A549 (cell line): Measurements from ENCODE around the gene TFEB. TPM values are rescaled to one million over a fixed set of nuclear protein-coding genes. Genes with fewer than 3 reads are reported as not detected.

Experiments
- ATAC-seq, 2 experiments: fragments of 200-7000 bp in 1 of 2; fragments of >200 bp in 1 of 2; cut with Nextera tagmentation in 1 of 2; cut with Tn5 transposase in 1 of 2; 3 replicates each; pipeline versions ENCODE4 v1.8.0 to v1.9.1; 2018 to 2020; ENCODE audit warnings: mild to moderate bottlenecking in 1 of 2, moderate library complexity in 1 of 2
- CTCF ChIA-PET: fragments of 300-600 bp; sonication (Branson Sonifier 250); formaldehyde crosslinking; extraction: SDS; loops from one replicate; lab custom pipeline; 2021; ENCODE audit warnings: antibody characterized with exemption, inconsistent platforms; lab: Yijun Ruan, JAX
- POLR2A ChIA-PET: fragments of 350-600 bp; formaldehyde crosslinking; extraction: SDS; loops from one replicate; lab custom pipeline; 2021; ENCODE audit warnings: antibody characterized with exemption, inconsistent platforms; lab: Yijun Ruan, JAX
- DNase-seq, 2 experiments: peaks; one replicate each; pipeline versions ENCODE4 v3.0.0 to v3.0.0-alpha.2; 2011 to 2016; ENCODE audit warnings: low read depth in 1 of 2, low spot score in 1 of 2
- FAIRE-seq: peaks from 2 replicates; lab custom pipeline; 2011; peaks lifted over from hg19 to GRCh38; lab: Jason Lieb, UNC
- H3K27ac ChIP-seq, 2 experiments: fragments of >200 bp; sonication (Bioruptor Twin); formaldehyde crosslinking; 3 replicates each; pipeline ENCODE4 v1.5.1; 2016 to 2017
- H3K4me1 ChIP-seq: fragments of >200 bp; sonication (Bioruptor Twin); formaldehyde crosslinking; 3 replicates; pipeline ENCODE4 v1.6.1; 2016
- H3K4me2 ChIP-seq: fragments of >200 bp; sonication (Bioruptor Twin); formaldehyde crosslinking; 3 replicates; pipeline ENCODE4 v1.6.1; 2016
- H3K4me3 ChIP-seq: fragments of >200 bp; sonication (Bioruptor Twin); formaldehyde crosslinking; 3 replicates; pipeline ENCODE4 v1.5.1; 2016
- H3K9me3 ChIP-seq: fragments of >200 bp; sonication (Bioruptor Twin); formaldehyde crosslinking; 3 replicates; pipeline ENCODE4 v1.6.1; 2016
- CBX2 ChIP-seq: fragments of 200-600 bp; sonication (generic); IDR thresholded peaks from 2 replicates; pipeline ENCODE4 v1.6.1; 2016; ENCODE audit warnings: low read depth, mild to moderate bottlenecking, borderline replicate concordance
- CEBPB ChIP-seq, 2 experiments: fragments of >200 bp in 1 of 2; sonication (Bioruptor Twin) in 1 of 2; formaldehyde crosslinking in 1 of 2; IDR thresholded peaks; 2 replicates each; pipeline ENCODE4 v1.6.1; 2012 to 2016
- CHD4 ChIP-seq: fragments of 200-600 bp; sonication (generic); IDR thresholded peaks from 2 replicates; pipeline ENCODE4 v1.6.1; 2016; ENCODE audit warnings: antibody characterized with exemption, mild to moderate bottlenecking, borderline replicate concordance
- ESRRA ChIP-seq: fragments of 150-350 bp; IDR thresholded peaks from 2 replicates; pipeline ENCODE4 v1.6.1; 2014; ENCODE audit warnings: mild to moderate bottlenecking, low read length, borderline replicate concordance
- HDAC2 ChIP-seq: fragments of 200-600 bp; sonication (generic); IDR thresholded peaks from 2 replicates; pipeline ENCODE4 v1.6.1; 2016
- HOXA7 ChIP-seq: fragments of 250-450 bp; sonication (Bioruptor Pico); IDR thresholded peaks from 2 replicates; pipeline ENCODE4 v1.5.0; 2020; ENCODE audit warnings: mild to moderate bottlenecking, moderate library complexity
- HOXB5 ChIP-seq: fragments of 250-450 bp; sonication (Bioruptor Pico); IDR thresholded peaks from 2 replicates; pipeline ENCODE4 v1.5.0; 2020; ENCODE audit warnings: mild to moderate bottlenecking, moderate library complexity
- JUNB ChIP-seq: fragments of >200 bp; sonication (Bioruptor Twin); formaldehyde crosslinking; IDR thresholded peaks from 2 replicates; pipeline ENCODE4 v1.6.1; 2016
- KDM5A ChIP-seq: fragments of 200-600 bp; sonication (generic); IDR thresholded peaks from 2 replicates; pipeline ENCODE4 v1.6.1; 2016; ENCODE audit warnings: antibody characterized with exemption, mild to moderate bottlenecking
- MAFK ChIP-seq: fragments of 450-650 bp; IDR thresholded peaks from 2 replicates; pipeline ENCODE4 v1.6.1; 2014; ENCODE audit not compliant: partially characterized antibody
- MYC ChIP-seq: IDR thresholded peaks from 2 replicates; pipeline ENCODE4 v1.6.1; 2012; ENCODE audit warnings: mild to moderate bottlenecking, inconsistent platforms, low read length, improper control_type of control experiment, borderline replicate concordance
- NFE2L2 ChIP-seq: fragments of 150-350 bp; conservative IDR thresholded peaks from 2 replicates; pipeline ENCODE4 v1.6.1; 2014; ENCODE audit warnings: low read length
- NR3C1 ChIP-seq: fragments of >200 bp; sonication (Bioruptor Twin); formaldehyde crosslinking; IDR thresholded peaks from 3 replicates; pipeline ENCODE4 v1.6.1; 2017
- PHF8 ChIP-seq: fragments of 200-600 bp; sonication (generic); IDR thresholded peaks from 2 replicates; pipeline ENCODE4 v1.6.1; 2016; ENCODE audit warnings: low read depth, mild to moderate bottlenecking, antibody characterized with exemption, moderate library complexity, borderline replicate concordance
- RARB ChIP-seq: fragments of 250-450 bp; sonication (Bioruptor Pico); IDR thresholded peaks from 2 replicates; pipeline ENCODE4 v1.8.0; 2021; ENCODE audit warnings: mild to moderate bottlenecking, moderate library complexity
- REST ChIP-seq: fragments of 200-600 bp; sonication (generic); IDR thresholded peaks from 2 replicates; pipeline ENCODE4 v1.6.1; 2016; ENCODE audit warnings: antibody characterized with exemption, mild to moderate bottlenecking, moderate library complexity
- RFX5 ChIP-seq: fragments of 450-650 bp; IDR thresholded peaks from 2 replicates; pipeline ENCODE4 v1.7.1; 2014; ENCODE audit warnings: antibody characterized with exemption, mild to moderate bottlenecking, moderate library complexity
- SMC3 ChIP-seq: fragments of >200 bp; sonication (Bioruptor Twin); formaldehyde crosslinking; IDR thresholded peaks from 3 replicates; pipeline ENCODE4 v1.6.1; 2018; ENCODE audit warnings: inconsistent platforms
- SREBF2 ChIP-seq: fragments of 450-650 bp; IDR thresholded peaks from 2 replicates; pipeline ENCODE4 v1.6.1; 2014; ENCODE audit warnings: mild to moderate bottlenecking, moderate library complexity
- TFCP2L1 ChIP-seq: fragments of 250-450 bp; sonication (Bioruptor Pico); IDR thresholded peaks from 2 replicates; pipeline ENCODE4 v1.5.0; 2021; ENCODE audit warnings: mild to moderate bottlenecking
- ZC3H11A ChIP-seq: fragments of 450-650 bp; IDR thresholded peaks from 2 replicates; pipeline ENCODE4 v1.6.1; 2014; ENCODE audit warnings: antibody characterized with exemption, mild to moderate bottlenecking
- WGBS: methylation state at CpG from one replicate; pipeline ENCODE4 v1.1.6; 2017; ENCODE audit errors: missing lambda C conversion rate; 5-methylcytosine and 5-hydroxymethylcytosine counted together
- polyA plus RNA-seq, 4 experiments: library from polyadenylated mRNA; depleted of rRNA in 3 of 4; stranded (reverse); fragments of >200 nt; fragmentation: RNase III in 1 of 4; extraction: RNeasy Plus Mini Kit Qiagen cat#74134 plus additional on column Dnase treatment in 1 of 4; gene quantifications; 2 replicates in 3 of 4; 3 replicates in 1 of 4; pipeline ENCODE4 v1.2.3, GENCODE V29; 2011 to 2017
- TF ChIP-seq, protein P1 (sequence below): IDR thresholded peaks from 2 replicates; pipeline ENCODE4 v1.6.1; 2012
- TF ChIP-seq, protein P2 (sequence below): fragments of 250-450 bp; sonication (Bioruptor Pico); IDR thresholded peaks from 2 replicates; pipeline ENCODE4 v1.5.0; 2021; ENCODE audit warnings: mild to moderate bottlenecking, moderate library complexity, borderline replicate concordance
- TF ChIP-seq, protein P3 (sequence below): IDR thresholded peaks from 2 replicates; pipeline ENCODE4 v1.6.1; 2012; ENCODE audit warnings: low read depth, borderline replicate concordance

The TFEB gene
- polyA plus RNA-seq, 2 of the 4 experiments (the other 2 are of a cell fraction) = 3.1 to 6.1 TPM

DNA sequence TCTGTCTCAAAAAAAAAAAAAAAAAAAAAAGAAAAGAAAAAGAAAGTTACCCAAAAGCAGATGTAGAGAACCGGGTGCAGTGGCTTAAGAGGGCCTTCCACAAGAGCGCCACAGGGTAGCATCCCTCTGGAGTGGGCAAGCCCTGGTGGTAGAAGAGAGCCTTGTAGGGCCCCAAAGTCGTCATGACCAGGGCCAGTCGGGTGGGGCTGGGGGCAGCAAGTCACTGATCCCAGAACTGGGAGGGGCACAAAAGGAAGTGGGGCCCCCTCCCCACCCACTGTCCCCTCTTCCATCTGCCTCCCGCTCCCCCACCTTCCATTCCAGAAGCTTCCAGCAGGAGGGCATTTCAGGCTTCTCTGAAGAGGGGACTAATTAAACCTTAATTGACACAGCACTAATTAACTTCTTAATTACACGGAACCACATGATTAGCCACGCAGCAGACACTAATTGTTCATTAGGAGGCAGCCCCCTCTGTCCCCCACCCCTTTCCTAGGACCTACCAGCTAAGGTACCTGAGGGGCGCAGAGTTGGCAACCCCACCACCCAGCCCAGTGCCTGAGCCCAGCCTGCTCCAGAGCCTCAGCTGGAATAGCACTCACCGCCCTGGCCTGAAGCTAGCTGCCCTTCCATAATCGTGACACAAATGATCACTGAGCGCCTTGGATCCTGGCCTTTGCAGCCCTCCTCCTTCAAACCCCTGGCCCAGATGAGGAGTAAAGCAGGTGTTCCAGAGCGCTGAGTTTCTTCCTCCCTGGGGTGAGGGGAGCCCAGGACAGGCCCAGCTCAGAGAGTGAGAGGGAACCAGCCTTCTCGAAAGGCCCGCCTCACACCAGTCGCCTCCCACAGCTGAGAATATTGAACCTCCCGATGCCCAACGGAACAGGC is 62.3 kb downstream of the TFEB start:
- 70% methylated on average over 13 of the region's 17 CpGs for WGBS
- ATAC-seq = no peak
- Histone ChIP-seq H3K9me3 (no peaks in the 10 kb centered on the region), H3K4me1 (no peaks in the 10 kb centered on the region)
- no peak for FAIRE-seq
- POLR2A ChIA-PET = no interaction called here
- no peak for DNase-seq
- CTCF ChIA-PET = interaction anchor here (1.3 to 2.1 kb wide), 4 partner anchors 9 to 305 kb away, joined by 4 to 11 read pairs (median 6); no protein-coding TSS in a partner anchor
- TF ChIP-seq RARB (no peak), PHF8 (no peak)
- TF ChIP-seq, protein P1, sequence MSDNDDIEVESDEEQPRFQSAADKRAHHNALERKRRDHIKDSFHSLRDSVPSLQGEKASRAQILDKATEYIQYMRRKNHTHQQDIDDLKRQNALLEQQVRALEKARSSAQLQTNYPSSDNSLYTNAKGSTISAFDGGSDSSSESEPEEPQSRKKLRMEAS = no peak
- TF ChIP-seq, all 56 proteins: peak for 0
- Histone ChIP-seq H3K4me2 (no peak overlapping the region), H3K4me3 (no peak overlapping the region), H3K27ac (no peak overlapping the region)

- FAIRE-seq (no peak), ATAC-seq (no peak), DNase-seq (no peak)
- H3K9me3 ChIP-seq = no peaks in the 10 kb centered on the region
- 76% methylated on average over 7 of the region's 7 CpGs for WGBS
- no peak overlapping the region for H3K4me2 ChIP-seq
- no peaks in the 10 kb centered on the region for H3K4me1 ChIP-seq
- TF ChIP-seq JUNB = no peak
- TF ChIP-seq, protein P2, sequence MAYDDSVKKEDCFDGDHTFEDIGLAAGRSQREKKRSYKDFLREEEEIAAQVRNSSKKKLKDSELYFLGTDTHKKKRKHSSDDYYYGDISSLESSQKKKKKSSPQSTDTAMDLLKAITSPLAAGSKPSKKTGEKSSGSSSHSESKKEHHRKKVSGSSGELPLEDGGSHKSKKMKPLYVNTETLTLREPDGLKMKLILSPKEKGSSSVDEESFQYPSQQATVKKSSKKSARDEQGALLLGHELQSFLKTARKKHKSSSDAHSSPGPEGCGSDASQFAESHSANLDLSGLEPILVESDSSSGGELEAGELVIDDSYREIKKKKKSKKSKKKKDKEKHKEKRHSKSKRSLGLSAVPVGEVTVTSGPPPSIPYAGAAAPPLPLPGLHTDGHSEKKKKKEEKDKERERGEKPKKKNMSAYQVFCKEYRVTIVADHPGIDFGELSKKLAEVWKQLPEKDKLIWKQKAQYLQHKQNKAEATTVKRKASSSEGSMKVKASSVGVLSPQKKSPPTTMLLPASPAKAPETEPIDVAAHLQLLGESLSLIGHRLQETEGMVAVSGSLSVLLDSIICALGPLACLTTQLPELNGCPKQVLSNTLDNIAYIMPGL = no peak
- TF ChIP-seq HOXB5 (CRISPR knock-in tag) = no peak
- TF ChIP-seq RFX5 = no peak
- TF ChIP-seq ZC3H11A = no peak
- TF ChIP-seq MYC = no peak
- no peak for TF ChIP-seq RARB
- no peak for TF ChIP-seq NFE2L2
- TF ChIP-seq CEBPB (IDR thresholded peaks at IDR 0.05) = no peak
- no peak for TF ChIP-seq SREBF2
- TF ChIP-seq ESRRA = no peak
- no peak for TF ChIP-seq REST
- TF ChIP-seq, protein P1 = no peak
- TF ChIP-seq SMC3 = no peak
- ChIA-PET POLR2A (no interaction called here), CTCF (interaction anchor here (1.4 to 1.5 kb wide), 2 partner anchors 12 to 304 kb away, joined by 4 to 6 read pairs; no protein-coding TSS in a partner anchor)
- no peak overlapping the region for H3K27ac ChIP-seq
- no peak overlapping the region for H3K4me3 ChIP-seq
Observed at GRCh38 chr6:41672016-41672415, 63.4 kb downstream of the TFEB start.

GRCh38 chr6:41671376-41671775 is 64.0 kb downstream of the TFEB start:
- Histone ChIP-seq H3K4me2 (no peak overlapping the region), H3K4me1 (no peaks in the 10 kb centered on the region), H3K4me3 (no peak overlapping the region), H3K27ac (no peak overlapping the region), H3K9me3 (no peaks in the 10 kb centered on the region)
- no peak for FAIRE-seq
- DNase-seq = no peak
- POLR2A ChIA-PET = interaction anchor here (0.6 kb wide), 1 partner anchor 148 kb away, joined by 3 read pairs; no protein-coding TSS in a partner anchor
- 10% methylated on average over 5 of the region's 5 CpGs for WGBS
- no peak for ATAC-seq
- CTCF ChIA-PET = interaction anchor here (1.2 to 1.5 kb wide), 3 partner anchors 9 to 303 kb away, joined by 4 to 6 read pairs (median 4); no protein-coding TSS in a partner anchor
- TF ChIP-seq CHD4 (no peak), TFCP2L1 (CRISPR knock-in tag) (no peak), MAFK (no peak), NR3C1 (no peak), HOXA7 (CRISPR knock-in tag) (no peak), KDM5A (no peak), HDAC2 (no peak), CBX2 (no peak), NFE2L2 (no peak), RFX5 (no peak), ESRRA (no peak)
- TF ChIP-seq, protein P3, sequence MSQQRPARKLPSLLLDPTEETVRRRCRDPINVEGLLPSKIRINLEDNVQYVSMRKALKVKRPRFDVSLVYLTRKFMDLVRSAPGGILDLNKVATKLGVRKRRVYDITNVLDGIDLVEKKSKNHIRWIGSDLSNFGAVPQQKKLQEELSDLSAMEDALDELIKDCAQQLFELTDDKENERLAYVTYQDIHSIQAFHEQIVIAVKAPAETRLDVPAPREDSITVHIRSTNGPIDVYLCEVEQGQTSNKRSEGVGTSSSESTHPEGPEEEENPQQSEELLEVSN = no peak
- TF ChIP-seq, protein P2 = no peak
